Pancreas (tissue), 10 donors: ENCODE measurements around the gene MGMT. TPM values are rescaled to one million over a fixed set of nuclear protein-coding genes. Genes with fewer than 3 reads are reported as not detected.

ENCODE experiments used
- ATAC-seq, 4 donors: fragments of 200-7000 bp; cut with Tn5 transposase; one replicate each; pipeline versions ENCODE4 v1.8.0 to v1.9.1; 2020; ENCODE audit warnings: mild to moderate bottlenecking in 4 of 4, moderate library complexity in 4 of 4
- DNase-seq, 6 donors: peaks; one replicate each; pipeline ENCODE4 v3.0.0-alpha.2; 2020
- FAIRE-seq: peaks from 2 replicates; lab custom pipeline; 2012; peaks lifted over from hg19 to GRCh38; lab: Jason Lieb, UNC
- H3K27ac ChIP-seq, 4 donors: fragments of 200-600 bp; sonication (generic); 1 replicate in 3 of 4; 2 replicates in 1 of 4; pipeline versions ENCODE4 v1.5.0 to v1.8.0; 2020
- H3K27me3 ChIP-seq, 4 donors: fragments of 200-600 bp; one replicate each; pipeline ENCODE4 v1.8.0; 2021
- H3K36me3 ChIP-seq, 3 donors: fragments of 200-600 bp; sonication (generic) in 1 of 3; one replicate each; pipeline versions ENCODE4 v1.5.0 to v1.8.0; 2020 to 2021
- H3K4me1 ChIP-seq, 3 donors: fragments of 200-600 bp; one replicate each; pipeline ENCODE4 v1.8.0; 2021
- H3K4me3 ChIP-seq, 4 donors: fragments of 200-600 bp; sonication (generic) in 2 of 4; one replicate each; pipeline versions ENCODE4 v1.5.0 to v1.8.0; 2020 to 2021
- H3K9me3 ChIP-seq, 4 donors: fragments of 200-600 bp; one replicate each; pipeline ENCODE4 v1.8.0; 2021
- WGBS, 2 donors: extraction: QIAGEN DNeasy Blood & Tissue Kit; methylation state at CpG; one replicate each; pipeline ENCODE4 v1.1.7; 2013; 5-methylcytosine and 5-hydroxymethylcytosine counted together
- intact Hi-C, 3 donors: fragments of 100-400 bp; cut with DNase I; formaldehyde crosslinking; loops; one replicate each; pipeline versions ENCODE4 v1.11.1 to v1.14.2; 2022
- polyA plus RNA-seq, 2 donors: library from polyadenylated mRNA; stranded (reverse); fragments of 200-250 nt; gene quantifications; one replicate each; pipeline ENCODE4 v1.2.3, GENCODE V29; 2013
- total RNA-seq, 6 donors: library from RNA; stranded (reverse); fragmentation: NEBNext Ultra II Directional in 4 of 6; extraction: Animal tissue kit (Norgen Biotek cat#: 25700) in 4 of 6; gene quantifications; one replicate each; pipeline versions ENCODE4 v1.2.1 to v1.2.4, GENCODE V29; 2021 to 2023
- TF ChIP-seq, protein P1 (sequence below), 4 donors: fragments of 200-600 bp; sonication (generic) in 3 of 4; IDR thresholded peaks; one replicate each; pipeline versions ENCODE4 v1.5.0 to v1.8.0; 2021; ENCODE audit warnings: antibody characterized with exemption in 4 of 4
- donor health status: healthy with polysubstance abuse.
- donor health status: DM: no; HTN: no; CAD: no; lungs with moderate emphysema.
- donor health status: DM: no; HTN: no; CAD: no.
- donor health status: control.
- donor health status: control.
- donor health status: Bipolar disorder and iron deficiency.
- donor health status: DM: yes; HTN: yes; CAD: no.
- donor health status: DM: no; HTN: no; CAD: no.
- donor health status: DM: no; HTN: no; CAD: no.
- donor health status: DM: yes; HTN: yes; CAD: no.

The MGMT gene
- total and polyA plus RNA-seq, 8 donors, result 9.1 to 18.6 (median 12.0) TPM

DNA sequence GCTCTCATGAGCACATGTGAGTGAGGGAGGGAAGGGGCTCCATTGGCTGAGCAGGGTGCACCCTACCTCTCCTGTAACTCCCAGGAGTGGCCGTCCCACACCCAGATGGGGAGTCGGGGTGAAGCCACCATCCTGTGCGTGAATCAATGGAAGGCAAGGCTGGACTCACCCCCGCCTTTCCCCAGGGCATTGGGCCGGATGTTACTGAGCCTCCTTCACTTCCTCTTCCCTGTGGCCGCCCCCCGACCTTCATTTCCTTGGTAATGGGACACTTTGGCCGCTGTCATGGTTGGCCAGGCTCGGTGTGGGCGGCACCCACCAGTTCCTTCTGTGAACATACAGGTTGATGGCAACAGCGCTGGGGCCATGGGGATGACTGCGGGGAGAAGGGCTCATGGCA is 209.0 kb downstream of the MGMT start:
- FAIRE-seq (no peak), DNase-seq (no peak), ATAC-seq (no peak)
- H3K9me3 ChIP-seq, result no peaks in the 10 kb centered on the region
- TF ChIP-seq, protein P1, sequence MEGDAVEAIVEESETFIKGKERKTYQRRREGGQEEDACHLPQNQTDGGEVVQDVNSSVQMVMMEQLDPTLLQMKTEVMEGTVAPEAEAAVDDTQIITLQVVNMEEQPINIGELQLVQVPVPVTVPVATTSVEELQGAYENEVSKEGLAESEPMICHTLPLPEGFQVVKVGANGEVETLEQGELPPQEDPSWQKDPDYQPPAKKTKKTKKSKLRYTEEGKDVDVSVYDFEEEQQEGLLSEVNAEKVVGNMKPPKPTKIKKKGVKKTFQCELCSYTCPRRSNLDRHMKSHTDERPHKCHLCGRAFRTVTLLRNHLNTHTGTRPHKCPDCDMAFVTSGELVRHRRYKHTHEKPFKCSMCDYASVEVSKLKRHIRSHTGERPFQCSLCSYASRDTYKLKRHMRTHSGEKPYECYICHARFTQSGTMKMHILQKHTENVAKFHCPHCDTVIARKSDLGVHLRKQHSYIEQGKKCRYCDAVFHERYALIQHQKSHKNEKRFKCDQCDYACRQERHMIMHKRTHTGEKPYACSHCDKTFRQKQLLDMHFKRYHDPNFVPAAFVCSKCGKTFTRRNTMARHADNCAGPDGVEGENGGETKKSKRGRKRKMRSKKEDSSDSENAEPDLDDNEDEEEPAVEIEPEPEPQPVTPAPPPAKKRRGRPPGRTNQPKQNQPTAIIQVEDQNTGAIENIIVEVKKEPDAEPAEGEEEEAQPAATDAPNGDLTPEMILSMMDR (IDR thresholded peaks at IDR 0.05), result no peak
- no peaks in the 10 kb centered on the region for H3K27me3 ChIP-seq
- WGBS, 2 donors, result 95 to 96% methylated on average over 12 of the region's 12 CpGs
- no peak overlapping the region for H3K27ac ChIP-seq
- intact Hi-C loops, result no loop called here
- H3K4me1 ChIP-seq, result no peaks in the 10 kb centered on the region
- no peak overlapping the region for H3K4me3 ChIP-seq
- no peaks in the 10 kb centered on the region for H3K36me3 ChIP-seq

DNA sequence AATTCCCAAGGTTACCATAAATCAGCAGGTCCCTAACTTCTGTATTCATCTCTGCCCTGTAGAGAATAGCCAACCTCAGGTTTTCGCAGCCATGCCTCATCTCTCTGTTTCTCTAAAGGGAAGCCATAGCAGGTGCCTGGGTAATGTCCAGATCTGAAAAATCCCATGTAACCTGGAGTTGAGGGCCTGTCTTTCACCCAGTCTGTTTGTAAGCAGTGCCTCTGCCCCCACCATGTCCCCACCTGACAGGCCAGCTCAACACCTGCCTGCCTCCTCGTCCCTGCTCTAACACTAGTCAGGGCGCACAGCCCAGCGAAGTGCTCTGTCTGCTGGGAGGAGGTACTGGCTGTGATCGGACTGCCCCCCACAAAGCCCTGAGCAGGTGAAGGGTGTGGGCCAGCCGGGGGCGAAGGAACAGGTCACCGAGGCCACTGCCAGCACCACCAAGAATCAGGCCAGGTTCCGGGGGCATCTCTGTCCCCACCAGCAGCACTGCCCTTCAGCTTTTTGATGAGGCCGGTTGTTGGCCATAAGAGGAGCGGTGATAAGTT is 210.4 kb downstream of the MGMT start:
- FAIRE-seq (no peak), DNase-seq (no peak), ATAC-seq (no peak)
- no peaks in the 10 kb centered on the region for H3K27me3 ChIP-seq
- H3K27ac ChIP-seq, result no peak overlapping the region
- TF ChIP-seq, protein P1 (IDR thresholded peaks at IDR 0.05), result no peak
- intact Hi-C loops, result no loop called here
- no peaks in the 10 kb centered on the region for H3K9me3 ChIP-seq
- no peak overlapping the region for H3K4me3 ChIP-seq
- no peaks in the 10 kb centered on the region for H3K36me3 ChIP-seq
- no peaks in the 10 kb centered on the region for H3K4me1 ChIP-seq
- WGBS, 2 donors, result 96 to 97% methylated on average over 11 of the region's 11 CpGs

DNA sequence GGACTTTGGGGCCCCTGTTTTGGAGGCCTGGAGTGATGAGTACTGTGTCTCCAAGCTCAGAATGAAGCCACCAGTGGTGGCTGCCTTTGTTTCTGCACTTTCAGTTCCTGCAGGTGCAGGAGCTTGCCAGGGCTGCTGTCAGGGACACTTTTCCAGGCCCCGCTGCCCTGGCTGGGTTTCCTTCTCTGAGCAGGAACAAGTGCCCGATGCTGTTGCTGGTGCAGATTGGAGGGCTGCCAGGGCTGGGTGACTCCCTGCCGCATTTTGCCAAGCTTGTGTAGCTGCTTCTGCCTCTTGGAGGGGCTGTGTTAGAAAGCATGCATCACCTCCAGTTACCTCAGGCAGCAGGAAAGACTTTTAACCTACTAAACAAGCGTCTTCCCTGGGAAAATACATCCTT is 211.1 kb downstream of the MGMT start:
- no peak overlapping the region for H3K4me3 ChIP-seq
- ATAC-seq (no peak), FAIRE-seq (no peak), DNase-seq (no peak)
- H3K27me3 ChIP-seq, result no peaks in the 10 kb centered on the region
- H3K27ac ChIP-seq, result no peak overlapping the region
- 86% methylated on average over 4 of the region's 4 CpGs for WGBS, 2 donors
- no peaks in the 10 kb centered on the region for H3K36me3 ChIP-seq
- no peaks in the 10 kb centered on the region for H3K9me3 ChIP-seq
- intact Hi-C loops, result no loop called here
- no peaks in the 10 kb centered on the region for H3K4me1 ChIP-seq
- TF ChIP-seq, protein P1 (IDR thresholded peaks at IDR 0.05), result no peak

DNA sequence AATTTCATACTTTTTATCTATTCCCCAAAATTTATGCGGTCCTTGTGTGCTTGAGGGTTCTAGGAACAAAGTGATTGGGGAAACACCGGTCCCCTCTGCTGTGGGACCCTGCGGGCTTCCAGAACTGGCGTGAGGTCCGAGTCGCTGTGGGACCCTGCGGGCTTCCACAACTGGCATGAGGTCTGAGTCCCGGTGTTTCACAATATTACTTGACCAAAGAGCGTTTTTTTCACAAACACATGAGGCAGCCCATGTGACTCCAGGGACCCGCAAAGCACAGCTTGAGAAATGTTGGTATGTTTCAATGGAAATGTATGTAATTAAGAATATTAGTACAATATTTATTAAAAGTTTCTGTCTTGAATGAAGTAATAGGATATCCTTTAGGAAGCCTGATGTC is 212.2 kb downstream of the MGMT start:
- ATAC-seq, result no peak
- Histone ChIP-seq H3K36me3 (no peaks in the 10 kb centered on the region), H3K27ac (no peak overlapping the region), H3K9me3 (no peaks in the 10 kb centered on the region), H3K4me3 (no peak overlapping the region), H3K4me1 (no peaks in the 10 kb centered on the region), H3K27me3 (no peaks in the 10 kb centered on the region)
- WGBS, 2 donors, result 78 to 97% methylated on average over 10 of the region's 10 CpGs
- no peak for DNase-seq
- TF ChIP-seq, protein P1 (IDR thresholded peaks at IDR 0.05), result no peak
- no peak for FAIRE-seq
- intact Hi-C loops, result no loop called here

DNA sequence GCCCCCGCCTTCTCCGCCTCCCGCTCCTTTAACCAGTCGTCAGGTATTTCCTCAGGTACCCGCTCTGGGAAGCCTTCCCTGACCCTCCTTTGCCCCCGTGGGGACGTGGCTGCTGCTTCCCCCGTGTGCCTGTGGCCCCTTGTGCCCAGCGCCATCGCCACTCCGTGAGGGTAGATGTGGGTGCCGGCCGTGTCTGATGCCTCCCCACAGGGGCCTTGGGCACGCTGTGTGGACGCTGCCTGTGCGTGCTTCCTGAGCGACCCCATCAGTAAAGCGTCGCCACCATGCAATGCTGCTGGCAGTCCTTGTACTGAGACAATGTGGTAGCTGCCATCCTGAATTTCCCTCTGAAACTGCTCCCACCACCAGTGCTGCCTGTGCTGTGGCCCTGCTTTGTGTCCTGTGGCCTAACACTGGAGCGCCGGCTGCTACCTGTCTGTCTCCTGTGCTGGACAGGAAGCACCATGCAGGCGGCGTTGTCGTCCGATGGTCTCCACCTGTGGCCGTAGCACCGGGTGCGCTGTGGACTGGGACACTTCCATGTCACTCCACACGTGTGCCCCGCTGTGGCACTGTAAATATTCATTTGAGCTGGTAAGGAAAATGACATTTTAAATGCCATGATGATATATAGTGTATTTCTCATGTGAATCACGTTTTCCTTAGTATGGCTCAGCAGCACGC is 213.8 kb downstream of the MGMT start:
- H3K36me3 ChIP-seq, result no peaks in the 10 kb centered on the region
- H3K4me3 ChIP-seq, result no peak overlapping the region
- ATAC-seq, result no peak
- TF ChIP-seq, protein P1 (IDR thresholded peaks at IDR 0.05), result no peak
- no peaks in the 10 kb centered on the region for H3K4me1 ChIP-seq
- intact Hi-C loops, result no loop called here
- no peak overlapping the region for H3K27ac ChIP-seq
- no peak for FAIRE-seq
- 94 to 95% methylated on average over 32 of the region's 32 CpGs for WGBS, 2 donors
- no peaks in the 10 kb centered on the region for H3K27me3 ChIP-seq
- H3K9me3 ChIP-seq, result no peaks in the 10 kb centered on the region
- no peak for DNase-seq
